HL-60 (cell line): Measurements from ENCODE around the gene MEIOSIN.
A peak's percentile ranks its signal among the peaks of the same experiment; 100 is the strongest.
"Not testable (repeated sequence)": the region's sequence is repeated elsewhere in the genome, so short reads cannot be mapped to it uniquely, and the experiment has no call there.

Experiments used
- DNase-seq, 2 experiments: peaks; one replicate each; pipeline ENCODE4 v3.0.0-alpha.2; 2010 to 2020; ENCODE audit warnings: low read depth in 1 of 2, low spot score in 1 of 2
- H3K27ac ChIP-seq: fragments of 250-450 bp; sonication (Bioruptor Pico); replicated peaks from 2 replicates; pipeline ENCODE4 v1.5.1; 2020; ENCODE audit warnings: mild to moderate bottlenecking, moderate library complexity
- H3K27me3 ChIP-seq: fragments of 250-450 bp; sonication (Bioruptor Pico); 2 replicates; pipeline ENCODE4 v1.5.1; 2021; ENCODE audit warnings: mild to moderate bottlenecking, moderate library complexity; ENCODE audit not compliant: insufficient read depth, poor library complexity, severe bottlenecking
- H3K4me3 ChIP-seq: replicated peaks from 2 replicates; pipeline ENCODE4 v1.5.1; 2011; ENCODE audit warnings: mild to moderate bottlenecking, control low read depth, low read length; ENCODE audit not compliant: insufficient read depth
- CTCF ChIP-seq: IDR thresholded peaks from one replicate; pipeline ENCODE4 v1.5.1; 2011; ENCODE audit warnings: low read length, control low read depth, inconsistent platforms; ENCODE audit not compliant: insufficient read depth
- GABPA ChIP-seq: IDR thresholded peaks from 2 replicates; pipeline ENCODE4 v1.6.1; 2012; ENCODE audit warnings: low read depth
- POLR2AphosphoS5 ChIP-seq: IDR thresholded peaks from 2 replicates; pipeline ENCODE4 v1.6.1; 2012; ENCODE audit warnings: low read depth
- REST ChIP-seq: IDR thresholded peaks from 2 replicates; pipeline ENCODE4 v1.6.1; 2012; ENCODE audit warnings: low read depth; ENCODE audit not compliant: insufficient replicate concordance
- SPI1 ChIP-seq: IDR thresholded peaks from 2 replicates; pipeline ENCODE4 v1.6.1; 2012; ENCODE audit warnings: low read depth, mild to moderate bottlenecking, borderline replicate concordance

The MEIOSIN gene

GRCh38 chr19:45728683-45729082, 4.6 kb upstream of the MEIOSIN start:
- H3K27me3 ChIP-seq, H3K27ac ChIP-seq, H3K4me3 ChIP-seq, DNase-seq: not testable (repeated sequence)

- no peaks in the 10 kb centered on the region for H3K27me3 ChIP-seq
- peak overlapping the region; percentile 93 for H3K4me3 ChIP-seq
- TF ChIP-seq SPI1 (no peak), REST (no peak), GABPA (no peak), POLR2AphosphoS5 (no peak), CTCF (no peak)
- H3K27ac ChIP-seq = peak overlapping the region; percentile 73
- no peak for DNase-seq
These were observed 3.4 kb upstream of the MEIOSIN start for GRCh38 chr19:45729800-45730290.

GRCh38 chr19:45730368-45731288, 2.6 kb upstream of the MEIOSIN start, which contains the start of gene FBXO46:
FBXO46 (minus strand) TSS chr19:45730896; CDS start chr19:45713495, 17,401 bp downstream.
- H3K4me3 ChIP-seq = peak within 1 kb of the TSS; percentile 93
- DNase-seq = peak; percentile 97 to 99
- peak within 1 kb of the TSS; percentile 73 for H3K27ac ChIP-seq
- no peaks in the 10 kb centered on the region for H3K27me3 ChIP-seq
- TF ChIP-seq CTCF = no peak
- TF ChIP-seq POLR2AphosphoS5 = peak; percentile 89
- TF ChIP-seq GABPA = peak; percentile 67
- TF ChIP-seq REST = peak; percentile 15
- peak; percentile 25; the same call in 1 of the 2 replicates for TF ChIP-seq SPI1

- TF ChIP-seq REST (no peak), CTCF (no peak), GABPA (no peak), POLR2AphosphoS5 (no peak), SPI1 (no peak)
- Histone ChIP-seq H3K27me3 (peaks cover 2% of the 10 kb centered on the region), H3K27ac (no peak overlapping the region), H3K4me3 (no peak overlapping the region; the same call in 1 of the 2 replicates)
- DNase-seq = peak in 1 of 2 experiments; percentile 75
These were observed 6.5 kb downstream of the MEIOSIN start for GRCh38 chr19:45739498-45740439.
